PC-9 (cell line): ENCODE data around the gene EFCAB9.

ENCODE experiments used
- CTCF ChIP-seq: fragments of 200-600 bp; sonication (generic); conservative IDR thresholded peaks from 2 replicates; pipeline ENCODE4 v1.6.1; 2017; ENCODE audit warnings: mixed run types, antibody characterized with exemption, mild to moderate bottlenecking, moderate library complexity
- EZH2 ChIP-seq: fragments of 200-600 bp; sonication (generic); IDR thresholded peaks from 2 replicates; pipeline ENCODE4 v1.8.0; 2017; ENCODE audit warnings: antibody characterized with exemption, low read depth

GRCh38 chr5:172151661-172152210 lies 42.2 kb upstream of the EFCAB9 start:
- TF ChIP-seq CTCF, result no peak
- no peak for TF ChIP-seq EZH2
